GM21526 (cell line): Measurements from ENCODE around the gene CTSL.

Experiments used
- ATAC-seq: cut with Tn5 transposase; IDR thresholded peaks from one replicate; pipeline ENCODE4 v1.9.1; 2021; ENCODE audit warnings: moderate library complexity; ENCODE audit not compliant: unreplicated experiment, low FRiP score

CTSL gene

DNA sequence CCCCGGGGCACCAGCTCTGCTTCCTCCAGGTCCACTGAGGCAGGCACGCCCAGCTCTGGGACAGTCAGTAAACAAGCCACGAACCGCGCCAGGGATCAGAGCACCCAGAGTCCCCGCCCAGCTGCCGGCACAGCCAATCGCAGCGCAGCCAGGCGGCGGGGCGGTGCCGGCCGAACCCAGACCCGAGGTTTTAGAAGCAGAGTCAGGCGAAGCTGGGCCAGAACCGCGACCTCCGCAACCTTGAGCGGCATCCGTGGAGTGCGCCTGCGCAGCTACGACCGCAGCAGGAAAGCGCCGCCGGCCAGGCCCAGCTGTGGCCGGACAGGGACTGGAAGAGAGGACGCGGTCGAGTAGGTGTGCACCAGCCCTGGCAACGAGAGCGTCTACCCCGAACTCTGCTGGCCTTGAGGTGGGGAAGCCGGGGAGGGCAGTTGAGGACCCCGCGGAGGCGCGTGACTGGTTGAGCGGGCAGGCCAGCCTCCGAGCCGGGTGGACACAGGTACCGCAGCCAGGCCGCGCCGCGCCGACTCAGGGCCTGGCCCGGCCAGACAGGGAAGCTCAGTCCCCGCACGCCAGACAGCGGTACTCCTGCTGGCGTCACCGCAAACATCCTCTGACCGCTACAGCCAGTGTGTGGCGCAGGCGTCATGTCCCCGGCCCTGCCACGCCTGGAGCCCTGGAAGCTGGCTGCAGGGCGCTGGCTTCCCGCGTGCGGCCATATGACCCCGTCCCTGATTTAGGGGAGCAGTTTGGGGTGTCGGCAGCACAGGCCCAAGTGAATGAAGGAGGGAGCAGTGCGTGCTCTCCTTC lies at the start of gene CTSL:
TSS of gene CTSL (plus strand) at position 220 of the 810 bp plus-strand sequence. CDS start 1,485 bp downstream, outside the sequence.
- ATAC-seq: no peak

DNA sequence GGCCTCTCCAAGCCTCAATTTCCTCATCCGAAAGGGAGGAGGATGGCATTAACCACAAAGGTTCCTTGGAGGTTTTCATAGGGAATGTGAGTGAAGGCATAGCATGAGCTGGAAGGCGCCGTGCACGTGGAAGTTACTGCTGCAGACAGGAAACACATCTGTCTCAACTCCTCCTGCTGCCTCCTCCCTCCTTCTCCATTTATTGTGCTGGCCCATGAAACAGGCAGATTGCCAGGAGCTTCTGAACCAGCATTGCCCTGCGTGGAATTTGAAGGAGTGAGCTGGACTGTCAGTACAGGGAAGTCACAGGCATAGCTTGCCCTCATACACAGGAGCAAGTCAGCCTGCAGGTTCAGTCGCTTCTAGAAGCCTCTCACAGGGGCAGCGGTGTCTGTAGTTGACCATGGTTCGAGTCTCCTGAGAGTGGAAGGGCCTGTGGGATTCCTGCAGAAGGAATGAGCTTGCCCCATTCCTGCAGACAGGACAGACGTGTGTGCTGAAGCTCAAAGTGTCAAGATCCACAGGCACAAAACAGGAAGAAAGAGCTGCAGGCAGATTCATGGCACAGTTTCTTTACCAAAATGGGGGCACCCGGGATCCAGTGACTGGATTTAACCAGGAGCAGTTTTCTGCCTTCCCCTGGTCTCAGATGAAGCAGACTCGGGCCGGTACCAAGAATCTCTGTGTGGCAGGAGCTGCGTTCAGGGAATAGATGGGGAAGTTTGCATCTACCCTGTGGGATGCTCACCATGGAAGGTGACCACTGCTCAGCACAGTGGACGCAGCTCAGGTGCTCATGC lies 48.7 kb upstream of the CTSL start:
- ATAC-seq: no peak

- ATAC-seq: no peak
These were observed 47.9 kb upstream of the CTSL start for GRCh38 chr9:87677776-87678587.

GRCh38 chr9:87678650-87679355 lies 47.1 kb upstream of the CTSL start:
- ATAC-seq: no peak

GRCh38 chr9:87681271-87682061 lies 44.5 kb upstream of the CTSL start:
- ATAC-seq: no peak

DNA sequence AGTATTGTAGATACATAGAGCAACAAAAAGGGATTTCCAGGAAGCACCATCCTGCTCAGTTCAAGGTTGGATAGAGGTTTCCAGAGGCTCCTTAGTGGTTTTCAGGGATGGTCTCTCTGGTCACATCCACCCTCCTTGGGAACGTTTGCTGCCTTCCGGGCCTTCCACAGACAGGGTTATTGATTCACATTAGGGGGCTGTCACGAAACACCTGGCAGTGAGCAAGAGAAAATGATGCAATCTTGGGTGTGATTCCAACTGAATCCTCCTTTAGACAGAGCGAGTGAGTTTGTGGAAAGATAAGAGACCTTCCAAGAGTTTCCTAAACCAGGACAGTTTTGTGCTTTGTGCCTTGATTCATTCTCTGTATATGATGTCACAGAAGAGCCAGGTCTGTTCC lies 43.8 kb upstream of the CTSL start:
- no peak for ATAC-seq

GRCh38 chr9:87682618-87683017 lies 43.3 kb upstream of the CTSL start:
- no peak for ATAC-seq

DNA sequence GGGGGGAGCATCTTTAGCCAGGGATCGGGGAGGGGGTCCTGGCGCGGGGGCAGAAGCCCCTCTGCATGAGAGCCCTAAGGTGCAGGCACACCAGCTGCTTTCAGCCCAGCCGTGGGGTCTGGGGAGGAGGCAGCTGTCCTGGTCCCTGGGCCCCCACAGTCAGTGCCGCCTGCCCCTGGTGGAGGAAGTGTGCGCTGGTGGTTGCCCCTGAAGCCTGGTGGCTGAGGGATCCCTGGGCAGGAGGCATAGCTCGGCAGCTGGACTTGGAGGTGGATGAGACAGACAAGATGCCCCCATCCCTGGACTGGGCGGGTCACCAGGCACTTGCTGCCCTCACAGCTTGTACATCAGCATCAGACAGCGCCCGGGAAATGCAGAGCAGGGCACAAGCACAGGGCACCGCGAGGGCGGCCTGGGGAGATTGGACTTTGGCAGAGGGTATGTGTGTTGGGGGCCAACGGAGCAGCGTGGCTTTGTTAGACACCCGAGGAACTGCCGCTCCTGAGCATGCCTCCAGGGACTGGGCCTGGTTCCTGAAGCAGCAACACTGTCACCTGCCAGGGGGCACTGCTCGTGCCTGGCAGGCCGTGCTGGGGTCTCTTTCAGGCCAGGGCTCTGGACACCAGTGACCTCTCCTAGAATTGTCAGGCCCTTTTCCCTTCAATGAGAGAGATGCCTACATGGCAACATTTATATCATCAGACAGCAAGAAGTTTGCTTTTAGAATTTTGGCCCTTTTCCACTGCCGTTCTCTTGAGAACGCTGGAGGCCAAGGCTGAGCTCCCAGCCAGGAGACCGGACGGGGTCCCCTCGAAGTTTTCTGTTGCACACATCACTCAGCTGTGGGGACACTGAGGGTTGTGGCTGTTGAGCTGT lies 41.9 kb upstream of the CTSL start:
- no peak for ATAC-seq

DNA sequence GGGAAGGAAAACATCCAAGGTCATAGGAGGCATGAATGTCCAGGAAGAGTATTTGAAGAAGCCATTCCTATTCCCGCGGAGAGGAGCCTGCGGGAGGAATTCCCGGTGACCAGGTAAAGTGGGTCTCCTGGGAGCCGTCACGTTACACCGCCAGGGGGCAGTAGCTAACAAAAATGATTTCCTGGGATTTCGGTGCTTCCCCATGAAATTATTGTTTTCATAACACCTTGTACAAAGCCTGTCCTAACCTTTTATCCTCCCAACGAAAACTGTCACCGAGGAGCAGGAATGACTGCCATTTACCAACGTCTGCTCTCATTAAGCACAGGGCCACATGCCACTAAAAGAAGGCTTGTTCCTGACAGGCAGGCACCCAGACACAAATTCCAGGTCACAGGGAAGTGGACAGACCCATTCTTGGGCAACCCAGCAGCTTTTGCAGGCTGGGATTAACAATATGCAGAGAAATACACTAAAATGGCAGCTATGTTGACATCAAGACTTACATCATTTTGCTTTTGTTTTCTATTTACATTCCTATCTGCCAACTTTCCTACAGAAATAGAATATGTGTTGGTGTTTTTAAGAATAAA lies 41.2 kb upstream of the CTSL start:
- no peak for ATAC-seq

GRCh38 chr9:87685441-87685840 lies 40.5 kb upstream of the CTSL start:
- no peak for ATAC-seq

- no peak for ATAC-seq
These were observed 39.9 kb upstream of the CTSL start for GRCh38 chr9:87685871-87686519.

DNA sequence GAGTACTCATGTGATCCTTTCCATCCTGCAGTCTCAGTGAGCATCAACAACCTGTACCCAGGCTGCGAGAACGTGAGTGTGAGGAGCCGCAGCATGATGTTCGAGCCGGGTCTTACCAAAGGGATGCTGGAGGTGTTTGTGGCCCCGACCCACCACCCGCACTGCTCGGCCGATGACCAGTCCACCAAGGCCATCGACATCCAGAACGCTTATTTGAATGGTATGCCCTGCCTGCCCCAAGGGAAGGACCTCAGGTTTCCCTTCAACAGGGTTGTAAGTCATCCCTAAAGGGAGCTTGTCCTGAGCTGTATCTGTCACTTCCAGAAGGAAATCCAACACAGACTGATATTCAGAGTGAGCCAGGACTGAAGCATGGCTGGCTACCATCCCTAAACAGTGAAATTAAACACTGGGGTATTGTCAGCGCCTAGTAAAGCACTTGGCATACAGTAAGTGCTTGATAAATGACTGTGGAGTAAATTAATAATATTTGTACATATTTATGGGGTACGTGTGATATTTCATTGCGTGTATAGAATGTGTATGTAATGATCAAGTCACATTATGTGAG lies 39.3 kb upstream of the CTSL start:
- no peak for ATAC-seq

- ATAC-seq: no peak
These were observed 38.7 kb upstream of the CTSL start for GRCh38 chr9:87687207-87687606.

DNA sequence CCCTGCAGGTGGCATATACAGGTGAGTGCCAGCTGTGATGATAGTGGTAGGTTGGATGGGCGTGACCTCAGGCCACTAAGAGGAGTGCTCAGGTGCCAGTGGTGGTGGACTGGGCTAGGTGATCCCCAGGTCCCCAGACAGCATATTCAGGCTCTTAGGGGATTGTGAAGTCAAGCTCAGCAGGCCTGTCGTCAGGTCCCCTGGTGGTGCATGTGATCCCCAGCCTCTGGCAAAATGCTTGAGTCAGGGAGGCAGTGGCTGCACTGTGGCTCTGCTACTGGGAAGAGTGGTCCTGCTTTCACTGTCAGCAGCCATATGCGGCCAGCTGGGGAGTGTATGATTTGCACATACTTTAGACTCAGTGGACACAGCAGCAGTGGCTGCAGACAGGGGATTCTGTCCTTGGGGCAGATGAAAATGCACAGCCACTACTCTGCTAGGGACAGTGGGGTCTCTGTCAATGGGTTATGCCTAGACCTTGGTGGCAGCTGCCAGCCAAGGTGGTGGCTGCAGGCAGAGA lies 31.6 kb upstream of the CTSL start:
- no peak for ATAC-seq

- no peak for ATAC-seq
These were observed 30.4 kb upstream of the CTSL start for GRCh38 chr9:87695523-87695922.

DNA sequence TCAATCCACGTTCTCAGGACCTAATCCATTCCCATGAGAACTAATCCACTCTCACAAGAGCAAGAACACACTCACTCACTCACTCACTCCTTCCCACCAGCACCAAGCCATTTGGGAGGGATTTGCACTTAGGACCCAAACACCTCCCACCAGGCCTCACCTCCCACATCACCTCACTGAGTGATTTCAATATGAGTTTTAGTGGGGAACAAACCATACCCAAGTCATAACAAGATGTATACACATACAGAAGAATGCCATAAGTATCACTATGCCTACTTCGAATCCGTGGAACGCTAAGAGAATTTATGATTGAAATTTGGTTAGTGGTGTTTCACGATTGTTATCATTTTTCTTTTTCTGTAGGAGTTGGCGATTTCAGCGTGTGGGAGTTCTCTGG lies 29.3 kb upstream of the CTSL start:
- no peak for ATAC-seq
